Measurements from ENCODE around the gene ZFHX3. TPM values are rescaled to one million over a fixed set of nuclear protein-coding genes. Genes with fewer than 3 reads are reported as not detected.
"Not testable (repeated sequence)": the region's sequence is repeated elsewhere in the genome, so short reads cannot be mapped to it uniquely, and the experiment has no call there.

Gene ZFHX3
- total RNA-seq, 2 experiments from 2014 or later, result 0.38 to 0.43 TPM

DNA sequence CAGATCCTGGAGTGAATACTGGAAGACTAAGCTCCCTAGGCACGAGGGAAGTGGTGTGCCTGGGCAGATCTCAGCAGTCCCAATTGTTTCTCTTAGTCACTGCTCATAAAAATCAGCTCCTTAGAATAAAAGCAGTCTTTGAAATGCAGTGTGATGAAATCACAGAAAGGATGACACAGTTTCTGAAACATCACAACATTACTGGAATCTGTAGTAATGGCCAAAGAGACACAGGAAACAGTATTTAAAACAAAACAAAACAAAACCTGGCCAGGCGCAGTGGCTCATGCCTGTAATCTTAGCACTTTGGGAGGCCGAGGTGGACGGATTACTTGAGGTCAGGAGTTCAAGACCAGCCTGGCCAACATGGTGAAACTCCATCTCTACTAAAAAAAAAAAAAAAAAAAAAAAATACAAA is 34.7 kb upstream of the ZFHX3 start:
- H3K4me1 Mint-ChIP-seq; CTCF ChIA-PET; DNase-seq; H3K9me3 Mint-ChIP-seq; H3K27me3 Mint-ChIP-seq; H3K36me3 Mint-ChIP-seq (ENCODE audit: low read depth); H3K4me3 Mint-ChIP-seq; H3K27ac Mint-ChIP-seq: not testable (repeated sequence)
- POLR2A ChIA-PET, result interaction anchor here (0.5 kb wide), 1 partner anchor 20 kb away, joined by 3 read pairs; no protein-coding TSS in a partner anchor

- H3K36me3 Mint-ChIP-seq (ENCODE audit: low read depth), result no peaks in the 10 kb centered on the region
- CTCF ChIA-PET, result interaction anchor here (0.7 kb wide), 1 partner anchor 1164 kb away, joined by 3 read pairs; no protein-coding TSS in a partner anchor
- no peak for DNase-seq
- H3K9me3 Mint-ChIP-seq, result no peaks in the 10 kb centered on the region
- no peak overlapping the region for H3K4me3 Mint-ChIP-seq
- H3K27ac Mint-ChIP-seq, result no peak overlapping the region
- H3K4me1 Mint-ChIP-seq, result no peaks in the 10 kb centered on the region
- H3K27me3 Mint-ChIP-seq, result no peaks in the 10 kb centered on the region
- POLR2A ChIA-PET, result no interaction called here
Measured at GRCh38 chr16:73080931-73081330, 33.0 kb upstream of the ZFHX3 start.

DNA sequence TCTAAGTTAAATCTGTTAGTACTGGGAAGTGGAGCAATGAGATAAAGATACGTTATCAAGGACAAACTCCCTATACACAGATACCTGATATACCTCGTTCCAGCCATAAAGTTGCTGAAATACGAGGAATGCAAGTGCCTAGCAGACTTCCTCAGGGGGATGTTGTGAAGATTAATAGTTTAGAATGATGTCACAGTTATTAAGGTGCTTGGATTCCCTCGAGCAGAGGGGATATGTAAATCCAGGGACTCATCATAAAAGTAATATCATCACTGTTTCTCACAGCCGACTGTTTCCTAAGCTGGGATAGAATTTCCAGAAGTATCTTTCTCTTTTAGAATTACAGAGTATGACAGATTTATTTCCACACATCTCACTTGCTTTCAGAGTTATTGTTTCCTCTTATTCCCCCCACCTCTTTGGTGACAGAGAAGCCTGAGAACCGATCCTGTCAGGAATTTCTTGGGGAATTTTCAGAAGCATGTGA is 28.4 kb upstream of the ZFHX3 start:
- POLR2A ChIA-PET, result no interaction called here
- Mint-ChIP-seq H3K27ac (no peak overlapping the region), H3K27me3 (peaks cover 4% of the 10 kb centered on the region), H3K36me3 (ENCODE audit: low read depth) (no peaks in the 10 kb centered on the region), H3K9me3 (no peaks in the 10 kb centered on the region), H3K4me3 (no peak overlapping the region), H3K4me1 (no peaks in the 10 kb centered on the region)
- CTCF ChIA-PET, result no interaction called here
- DNase-seq, result no peak

DNA sequence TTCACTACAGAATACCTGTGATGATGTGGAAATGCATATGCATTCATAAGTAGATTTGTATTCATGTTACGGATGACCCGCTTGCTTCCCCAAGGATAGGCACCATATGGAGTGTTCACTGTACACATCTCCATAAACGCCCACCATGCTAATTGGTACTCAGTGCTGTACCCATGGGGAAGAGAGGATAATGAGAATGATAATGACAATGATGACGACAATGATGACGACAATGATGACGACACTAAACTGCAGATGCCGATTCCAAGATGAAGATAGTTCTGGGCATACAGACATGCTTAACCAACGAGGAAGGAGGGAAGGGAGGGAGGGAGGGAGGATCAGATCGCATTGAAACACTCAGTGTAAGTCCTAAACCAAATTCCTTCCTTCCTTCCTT is 26.5 kb upstream of the ZFHX3 start:
- H3K9me3 Mint-ChIP-seq, result no peaks in the 10 kb centered on the region
- DNase-seq, result no peak
- ChIA-PET CTCF (interaction anchor here (0.5 kb wide), 1 partner anchor 543 kb away, joined by 5 read pairs; no protein-coding TSS in a partner anchor), POLR2A (no interaction called here)
- H3K4me3 Mint-ChIP-seq, result no peak overlapping the region
- no peaks in the 10 kb centered on the region for H3K36me3 Mint-ChIP-seq (ENCODE audit: low read depth)
- H3K27me3 Mint-ChIP-seq, result peaks cover 18% of the 10 kb centered on the region
- H3K27ac Mint-ChIP-seq, result no peak overlapping the region
- peaks cover 2% of the 10 kb centered on the region for H3K4me1 Mint-ChIP-seq

DNA sequence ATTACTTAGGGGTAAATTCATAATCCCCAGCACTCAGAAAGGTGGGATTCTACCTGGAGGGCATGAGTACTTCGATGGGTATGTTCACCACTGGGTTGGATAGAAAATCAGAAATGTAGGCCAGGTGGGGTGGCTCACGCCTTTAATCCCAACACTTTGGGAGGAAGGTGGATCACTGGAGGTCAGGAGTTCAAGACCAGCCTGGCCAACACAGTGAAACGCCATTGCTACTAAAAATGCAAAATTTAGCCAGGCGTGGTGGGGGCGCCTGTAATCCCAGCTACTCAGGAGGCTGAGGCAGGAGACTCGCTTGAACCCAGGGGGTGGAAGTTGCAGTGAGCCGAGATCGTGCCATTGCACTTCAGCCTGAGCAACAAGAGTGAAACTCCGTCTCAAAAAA is 24.1 kb upstream of the ZFHX3 start:
- H3K9me3 Mint-ChIP-seq; H3K36me3 Mint-ChIP-seq (ENCODE audit: low read depth); H3K4me3 Mint-ChIP-seq; H3K4me1 Mint-ChIP-seq; H3K27ac Mint-ChIP-seq; POLR2A ChIA-PET; DNase-seq; CTCF ChIA-PET: not testable (repeated sequence)
- peaks cover 25% of the 10 kb centered on the region for H3K27me3 Mint-ChIP-seq

DNA sequence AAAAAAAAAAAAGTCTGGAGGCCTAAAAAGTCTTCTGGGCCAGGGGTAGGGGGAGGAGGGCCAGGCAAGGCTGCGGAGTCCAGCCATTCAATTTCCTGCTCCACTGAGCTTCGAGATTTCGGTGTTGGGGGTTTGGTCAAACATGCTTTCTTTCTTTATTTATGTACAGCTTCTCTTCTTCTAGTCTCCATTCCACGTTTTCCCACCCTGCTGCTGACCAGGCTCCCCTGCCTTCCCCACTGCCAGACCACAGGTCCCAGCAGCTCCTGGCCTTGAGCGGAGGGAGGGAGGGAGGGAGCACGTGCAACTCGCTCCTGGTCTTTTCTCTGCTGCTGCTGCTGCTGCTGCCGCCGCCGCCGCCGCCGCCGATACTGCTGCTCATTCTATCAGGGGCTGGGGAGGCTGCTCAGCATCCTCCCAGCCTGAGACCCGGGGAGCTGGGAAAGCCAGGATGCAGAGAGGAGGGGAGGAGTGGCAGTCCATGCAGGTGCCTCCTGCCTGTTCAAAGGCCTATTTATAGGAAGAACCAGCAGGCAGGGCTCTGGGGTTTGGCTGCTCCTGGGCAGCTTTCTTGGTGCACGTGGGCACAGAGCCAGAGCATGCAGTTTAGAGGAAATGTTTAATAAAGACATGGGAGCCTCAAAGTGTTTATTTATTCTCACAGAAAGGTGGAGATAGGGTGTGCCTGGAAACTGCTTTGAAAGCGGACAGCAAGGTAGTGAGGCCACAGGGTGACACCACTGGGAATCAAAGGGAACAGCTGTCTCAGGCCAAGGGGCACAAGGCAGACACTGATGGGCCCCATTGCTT is 23.4 kb upstream of the ZFHX3 start:
- Mint-ChIP-seq H3K27me3 (peaks cover 26% of the 10 kb centered on the region), H3K9me3 (no peaks in the 10 kb centered on the region), H3K27ac (no peak overlapping the region), H3K4me1 (peaks cover 2% of the 10 kb centered on the region), H3K36me3 (ENCODE audit: low read depth) (no peaks in the 10 kb centered on the region), H3K4me3 (no peak overlapping the region)
- DNase-seq, result no peak
- ChIA-PET POLR2A (no interaction called here), CTCF (no interaction called here)

- no peak overlapping the region for H3K4me3 Mint-ChIP-seq
- CTCF ChIA-PET, result no interaction called here
- no peak overlapping the region for H3K27ac Mint-ChIP-seq
- H3K36me3 Mint-ChIP-seq (ENCODE audit: low read depth), result no peaks in the 10 kb centered on the region
- POLR2A ChIA-PET, result no interaction called here
- no peak for DNase-seq
- H3K9me3 Mint-ChIP-seq, result no peaks in the 10 kb centered on the region
- peaks cover 4% of the 10 kb centered on the region for H3K4me1 Mint-ChIP-seq
- peaks cover 39% of the 10 kb centered on the region for H3K27me3 Mint-ChIP-seq
Measured at GRCh38 chr16:73069581-73070262, 21.8 kb upstream of the ZFHX3 start.

- H3K36me3 Mint-ChIP-seq (ENCODE audit: low read depth), result no peaks in the 10 kb centered on the region
- peaks cover 5% of the 10 kb centered on the region for H3K4me1 Mint-ChIP-seq
- H3K27me3 Mint-ChIP-seq, result peaks cover 48% of the 10 kb centered on the region
- ChIA-PET CTCF (no interaction called here), POLR2A (no interaction called here)
- H3K4me3 Mint-ChIP-seq, result no peak overlapping the region
- no peak overlapping the region for H3K27ac Mint-ChIP-seq
- H3K9me3 Mint-ChIP-seq, result no peaks in the 10 kb centered on the region
- DNase-seq, result no peak
Measured at GRCh38 chr16:73068541-73069401, 20.8 kb upstream of the ZFHX3 start.

DNA sequence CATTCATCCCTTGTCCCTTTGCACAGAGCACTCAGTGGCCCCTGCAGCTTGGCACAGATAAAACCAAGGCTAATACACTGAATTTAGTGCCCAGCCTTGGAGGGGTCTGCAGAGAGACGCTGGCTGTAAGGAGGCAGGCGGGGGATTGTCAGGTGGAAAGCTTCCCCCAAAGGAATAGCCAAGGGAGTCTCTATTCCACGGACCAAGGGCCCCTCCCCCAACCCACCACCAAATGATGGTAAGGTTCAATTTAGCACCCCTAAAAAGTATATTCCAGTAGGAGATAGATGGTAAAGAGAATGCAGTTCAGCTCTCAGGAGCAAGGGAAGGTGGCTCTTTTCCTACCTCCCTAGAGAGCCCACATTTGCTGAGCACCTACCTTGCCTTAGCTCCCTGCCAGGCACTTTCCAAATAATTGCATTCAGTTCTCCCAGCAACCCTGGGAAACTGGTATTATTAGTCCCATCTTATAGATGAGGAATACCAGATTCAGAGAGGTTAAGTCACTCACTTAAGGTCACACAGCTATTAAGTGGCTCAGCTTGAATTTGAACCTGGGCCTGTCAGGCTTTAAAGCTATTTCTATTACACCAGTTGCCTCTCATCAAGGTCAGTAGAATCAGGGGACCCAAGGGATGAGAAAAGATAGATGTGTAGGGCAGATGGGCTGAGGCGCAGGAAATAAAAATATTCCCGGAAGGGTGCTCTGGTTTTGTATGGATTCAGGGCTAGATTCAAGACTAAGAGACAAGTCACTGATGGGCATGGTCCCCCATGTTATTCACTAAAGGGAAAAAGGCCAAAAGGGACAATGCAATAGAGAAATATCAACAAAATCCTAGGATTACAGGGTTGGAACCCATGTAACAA is 20.0 kb upstream of the ZFHX3 start:
- CTCF ChIA-PET, result interaction anchor here (0.8 kb wide), 1 partner anchor 236 kb away, joined by 3 read pairs; no protein-coding TSS in a partner anchor
- H3K9me3 Mint-ChIP-seq, result no peaks in the 10 kb centered on the region
- POLR2A ChIA-PET, result no interaction called here
- H3K27ac Mint-ChIP-seq, result no peak overlapping the region
- H3K36me3 Mint-ChIP-seq (ENCODE audit: low read depth), result no peaks in the 10 kb centered on the region
- DNase-seq, result no peak
- peaks cover 55% of the 10 kb centered on the region for H3K27me3 Mint-ChIP-seq
- peaks cover 5% of the 10 kb centered on the region for H3K4me1 Mint-ChIP-seq
- H3K4me3 Mint-ChIP-seq, result no peak overlapping the region

GRCh38 chr16:73066927-73067670 is 19.2 kb upstream of the ZFHX3 start:
- H3K36me3 Mint-ChIP-seq (ENCODE audit: low read depth), result no peaks in the 10 kb centered on the region
- peaks cover 62% of the 10 kb centered on the region for H3K27me3 Mint-ChIP-seq
- no peak overlapping the region for H3K4me3 Mint-ChIP-seq
- H3K4me1 Mint-ChIP-seq, result peaks cover 5% of the 10 kb centered on the region
- H3K27ac Mint-ChIP-seq, result no peak overlapping the region
- no peak for DNase-seq
- POLR2A ChIA-PET, result no interaction called here
- H3K9me3 Mint-ChIP-seq, result no peaks in the 10 kb centered on the region
- CTCF ChIA-PET, result interaction anchor here (0.8 kb wide), 1 partner anchor 235 kb away, joined by 3 read pairs; no protein-coding TSS in a partner anchor

DNA sequence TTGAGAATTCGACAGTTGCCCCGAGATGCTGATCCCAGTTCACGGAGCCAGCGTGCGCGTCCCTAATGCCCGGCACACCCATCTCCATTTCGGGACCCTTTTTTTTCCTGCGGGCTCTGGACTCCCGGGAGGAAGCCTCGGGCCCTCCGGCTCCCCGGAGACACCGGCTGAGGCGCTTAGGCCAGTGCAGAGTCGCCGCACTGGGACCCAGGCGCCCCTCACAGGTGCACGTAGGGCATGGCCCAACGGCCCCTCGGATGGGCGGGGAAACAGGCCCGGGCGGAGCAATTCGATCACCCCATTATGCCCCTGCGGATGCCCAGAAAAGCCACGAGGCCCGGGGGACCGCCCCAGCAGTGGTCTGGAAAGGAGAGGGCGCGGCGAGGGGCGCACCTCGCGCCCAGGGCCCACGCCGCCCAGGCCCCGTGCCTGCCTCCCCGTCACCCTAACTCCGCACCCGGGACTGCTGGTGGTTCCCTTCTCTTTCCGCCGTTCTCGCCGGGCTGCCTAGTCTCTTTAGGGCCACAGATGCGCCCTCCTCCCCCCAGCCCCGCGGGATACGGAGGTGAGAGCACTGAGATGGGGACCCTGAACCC is 18.5 kb upstream of the ZFHX3 start:
- no peak overlapping the region for H3K4me3 Mint-ChIP-seq
- no peaks in the 10 kb centered on the region for H3K36me3 Mint-ChIP-seq (ENCODE audit: low read depth)
- H3K4me1 Mint-ChIP-seq, result peaks cover 5% of the 10 kb centered on the region
- H3K9me3 Mint-ChIP-seq, result no peaks in the 10 kb centered on the region
- ChIA-PET POLR2A (no interaction called here), CTCF (no interaction called here)
- no peak overlapping the region for H3K27ac Mint-ChIP-seq
- peaks cover 63% of the 10 kb centered on the region for H3K27me3 Mint-ChIP-seq
- DNase-seq, result no peak

Data from activated CD4-positive, alpha-beta memory T cell treated with anti-CD3 and anti-CD28 coated beads, Interleukin-2, amount 10 ng/mL, durations not matched to agents 7 days and 5 days (primary cell).